Hematopoietic multipotent progenitor cell treated with erythropoietin and hydrocortisone succinate and interleukin-3 and kit ligand, for 15 days (in vitro differentiated cells): ENCODE data around the gene F7.

Experiments
- DNase-seq: peaks from one replicate; pipeline ENCODE4 v3.0.0-alpha.2; 2015; ENCODE audit warnings: low spot score

The F7 gene

GRCh38 chr13:113117911-113118260 lies 12.3 kb downstream of the F7 start:
- DNase-seq, result no peak

- DNase-seq, result no peak
Observed at GRCh38 chr13:113118261-113119021, 12.8 kb downstream of the F7 start.

DNA sequence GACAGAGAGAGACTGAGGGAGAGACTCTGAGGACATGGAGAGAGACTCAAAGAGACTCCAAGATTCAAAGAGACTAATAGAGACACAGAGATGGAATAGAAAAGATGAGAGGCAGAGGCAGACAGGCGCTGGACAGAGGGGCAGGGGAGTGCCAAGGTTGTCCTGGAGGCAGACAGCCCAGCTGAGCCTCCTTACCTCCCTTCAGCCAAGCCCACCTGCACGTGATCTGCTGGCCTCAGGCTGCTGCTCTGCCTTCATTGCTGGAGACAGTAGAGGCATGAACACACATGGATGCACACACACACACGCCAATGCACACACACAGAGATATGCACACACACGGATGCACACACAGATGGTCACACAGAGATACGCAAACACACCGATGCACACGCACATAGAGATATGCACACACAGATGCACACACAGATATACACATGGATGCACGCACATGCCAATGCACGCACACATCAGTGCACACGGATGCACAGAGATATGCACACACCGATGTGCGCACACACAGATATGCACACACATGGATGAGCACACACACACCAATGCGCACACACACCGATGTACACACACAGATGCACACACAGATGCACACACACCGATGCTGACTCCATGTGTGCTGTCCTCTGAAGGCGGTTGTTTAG lies 13.7 kb downstream of the F7 start:
- DNase-seq, result no peak

GRCh38 chr13:113119822-113120189 lies 14.2 kb downstream of the F7 start:
- no peak for DNase-seq

DNA sequence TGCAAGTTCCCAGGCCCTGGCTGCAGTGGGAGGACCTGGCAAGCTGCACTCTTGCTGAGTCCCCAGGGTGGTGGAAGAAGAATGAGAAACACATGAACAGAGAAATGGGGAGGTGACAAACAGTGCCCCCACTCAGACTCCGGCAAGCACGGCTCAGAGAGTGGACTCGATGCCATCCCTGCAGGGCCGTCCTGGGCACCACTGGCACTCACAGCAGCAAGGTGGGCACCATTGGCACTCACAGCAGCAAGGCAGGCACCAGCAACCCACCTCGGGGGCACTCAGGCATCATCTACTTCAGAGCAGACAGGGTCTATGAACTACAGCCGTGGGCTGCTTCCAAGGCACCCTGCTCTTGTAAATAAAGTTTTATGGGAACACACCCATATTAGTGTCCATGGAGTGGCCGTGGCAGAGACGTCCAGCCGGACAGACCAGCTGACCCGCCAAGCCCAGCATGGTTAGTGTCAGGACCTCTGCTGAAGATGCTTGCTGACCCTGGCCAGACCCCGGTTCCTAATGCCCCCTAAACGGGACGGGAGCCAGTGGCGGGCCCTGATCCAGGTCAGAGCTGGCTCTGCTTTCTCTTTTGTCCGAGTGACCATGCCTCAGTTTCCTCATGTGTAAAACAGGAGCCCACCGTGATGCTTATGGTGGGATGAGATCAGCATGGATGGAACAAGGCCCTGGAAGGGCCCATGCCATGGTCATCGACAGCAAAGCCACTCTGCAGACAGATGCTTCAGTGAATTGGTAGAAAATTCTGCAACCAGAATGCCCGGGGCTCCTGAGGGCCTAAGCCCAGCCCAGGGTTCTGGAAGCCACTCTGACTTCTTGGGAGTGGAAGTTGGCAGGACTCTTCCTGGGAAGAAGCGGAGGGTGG lies 14.9 kb downstream of the F7 start:
- no peak for DNase-seq

DNA sequence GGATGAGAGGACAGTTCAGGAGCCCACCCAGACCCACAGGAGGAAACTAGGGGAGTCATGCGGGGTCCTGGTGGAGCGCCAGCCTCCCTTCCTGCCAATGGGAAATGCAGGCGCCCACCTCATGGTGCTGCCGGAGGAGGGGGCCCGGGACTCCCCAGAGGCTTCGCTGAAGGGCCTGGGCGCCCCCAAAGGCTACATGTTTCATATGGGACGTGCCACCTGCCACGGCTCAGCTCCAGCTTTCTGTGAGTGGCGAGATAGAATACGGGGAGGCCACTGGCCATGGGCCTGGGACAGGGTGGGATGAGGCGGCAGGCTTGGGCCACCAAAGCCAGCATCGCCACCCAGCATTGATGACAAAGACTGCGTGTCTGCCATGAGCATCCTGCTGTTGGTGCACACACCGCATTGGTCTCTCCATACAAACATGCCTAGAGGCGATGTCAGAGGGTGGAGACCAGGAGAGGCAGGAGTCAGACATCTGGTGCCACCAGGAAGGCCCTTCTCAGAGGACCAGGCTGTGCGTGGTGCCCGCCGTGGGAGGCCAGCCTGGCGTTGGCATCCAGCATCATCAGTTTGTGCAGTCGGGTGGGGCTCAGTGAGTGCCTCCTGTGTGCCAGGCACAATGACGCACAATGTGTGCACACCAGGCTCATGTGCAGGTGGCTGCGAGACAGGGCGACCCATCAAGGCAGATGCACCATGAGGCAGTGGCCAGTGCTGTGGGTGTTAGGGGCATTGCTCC lies 15.8 kb downstream of the F7 start:
- no peak for DNase-seq

DNA sequence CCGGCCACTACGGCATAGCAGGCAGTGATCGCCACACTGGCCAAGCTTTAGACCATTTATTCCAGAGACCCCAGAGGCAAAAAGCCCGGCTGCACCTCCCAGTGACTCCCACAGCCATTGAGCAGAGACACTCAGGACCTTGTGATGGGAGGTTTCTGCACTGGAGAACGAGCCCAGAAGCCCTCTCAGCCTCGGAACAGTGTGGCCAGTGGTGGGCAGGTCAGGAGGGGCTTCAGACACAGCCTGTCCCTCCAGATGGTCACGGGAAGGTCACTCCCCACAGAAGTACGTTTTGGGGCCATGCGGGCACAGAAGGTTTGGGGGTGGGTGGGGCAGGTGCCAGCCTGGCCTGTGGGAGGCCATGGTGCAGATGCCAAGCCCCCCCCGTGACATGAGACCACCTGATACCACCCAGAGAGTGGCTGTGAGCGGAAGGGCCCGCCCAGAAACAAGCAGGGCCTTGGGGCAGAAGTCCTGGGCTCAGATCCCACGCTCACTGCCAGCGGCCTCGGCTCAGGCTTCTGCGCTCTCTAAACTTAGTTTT lies 16.4 kb downstream of the F7 start:
- no peak for DNase-seq

DNA sequence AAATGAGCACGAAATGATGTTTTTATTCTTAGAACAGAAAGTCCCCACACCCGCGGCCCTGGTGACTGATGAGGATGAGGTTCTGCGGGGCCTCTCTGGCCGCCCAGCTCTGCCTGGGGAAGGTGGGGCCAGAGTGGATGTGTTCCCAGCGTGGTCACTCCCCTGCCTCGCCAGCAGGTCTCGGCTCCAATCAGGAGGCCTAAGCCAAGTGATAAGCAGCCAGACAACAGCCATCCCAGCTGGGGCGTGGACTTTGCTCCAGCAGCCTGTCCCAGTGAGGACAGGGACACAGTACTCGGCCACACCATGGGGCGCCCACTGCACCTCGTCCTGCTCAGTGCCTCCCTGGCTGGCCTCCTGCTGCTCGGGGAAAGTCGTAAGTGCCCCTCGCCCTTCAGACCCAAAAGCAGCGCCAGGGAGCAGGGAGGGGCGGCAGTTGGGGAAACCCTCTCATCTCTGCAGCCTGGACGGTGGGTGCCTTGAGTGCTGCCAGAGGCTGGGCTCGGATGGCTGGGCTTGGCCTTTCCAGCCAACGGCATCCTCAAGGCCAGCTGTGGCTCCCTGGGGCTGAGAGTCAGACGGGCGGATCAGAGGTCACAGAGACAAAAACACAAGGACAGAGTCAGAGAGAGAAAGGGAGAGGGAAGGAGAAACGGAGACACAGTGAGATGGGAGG lies 17.1 kb downstream of the F7 start, which contains the start of gene F10:
Gene F10 (plus strand): TSS at position 250 of the 676 bp plus-strand sequence. CDS start 57 bp downstream, at position 307.
- DNase-seq, result no peak

- no peak for DNase-seq
Observed at GRCh38 chr13:113123226-113124201, 17.9 kb downstream of the F7 start.

- DNase-seq, result no peak
Observed at GRCh38 chr13:113124211-113124970, 18.8 kb downstream of the F7 start.

GRCh38 chr13:113125506-113126264 lies 20.1 kb downstream of the F7 start:
- no peak for DNase-seq

DNA sequence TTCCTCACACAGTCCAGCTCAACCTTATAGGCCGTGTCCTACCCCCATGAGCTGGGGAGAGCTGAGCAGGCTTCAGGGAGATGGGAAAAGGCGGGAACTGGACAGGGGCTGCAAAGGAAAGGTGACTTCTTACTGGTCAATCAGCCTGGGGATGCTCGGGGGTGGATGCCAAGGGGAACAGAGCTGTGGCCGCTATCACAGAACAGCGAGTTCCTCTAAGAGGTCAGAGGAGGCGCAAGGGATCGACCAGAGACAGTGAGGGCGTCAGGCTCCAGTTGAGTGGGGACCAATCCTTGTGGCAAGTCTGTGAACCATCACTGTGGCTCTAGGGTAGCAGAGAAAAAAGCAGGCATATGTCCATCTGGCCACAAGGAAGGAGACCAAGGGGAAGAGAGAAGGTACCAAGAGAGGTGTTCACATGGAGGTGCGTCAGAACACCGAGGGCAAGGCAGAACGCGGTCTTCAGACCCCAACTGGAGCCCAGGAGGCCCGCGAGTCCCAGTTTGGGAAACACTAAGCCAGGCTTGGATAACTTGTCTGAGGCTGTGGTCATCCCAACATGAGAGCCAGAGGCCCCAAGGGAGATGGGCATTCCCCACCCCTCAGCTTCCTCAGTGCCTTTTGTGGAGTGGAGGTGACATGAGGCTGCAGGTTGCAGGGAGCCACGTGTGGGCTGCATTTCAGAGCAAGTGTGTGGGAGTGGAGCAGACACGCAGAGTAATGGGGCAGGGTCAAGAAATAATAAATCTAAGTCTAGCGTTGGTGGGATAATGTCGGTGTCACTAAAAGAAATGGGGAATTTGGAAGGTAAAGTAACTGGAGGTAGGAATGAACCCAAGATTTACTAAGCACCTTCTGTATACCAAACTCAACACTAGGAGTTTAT lies 20.9 kb downstream of the F7 start:
- no peak for DNase-seq

DNA sequence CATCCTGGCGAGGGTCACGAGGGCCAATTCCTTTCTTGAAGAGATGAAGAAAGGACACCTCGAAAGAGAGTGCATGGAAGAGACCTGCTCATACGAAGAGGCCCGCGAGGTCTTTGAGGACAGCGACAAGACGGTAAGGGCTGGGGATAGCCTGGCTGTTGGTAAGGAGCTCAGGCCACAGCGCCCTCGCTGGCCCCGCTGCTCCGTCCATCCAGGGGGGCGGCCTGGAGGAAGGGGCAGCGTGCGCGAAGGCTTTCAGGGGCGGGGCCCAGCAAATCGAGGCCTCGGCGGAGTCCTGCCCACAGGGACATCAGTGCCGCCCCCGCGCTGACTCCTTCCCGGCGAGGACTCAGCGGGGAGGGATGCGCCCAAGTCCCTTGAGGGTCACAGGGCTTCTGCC lies 23.9 kb downstream of the F7 start:
- no peak for DNase-seq

GRCh38 chr13:113129921-113130750 lies 24.5 kb downstream of the F7 start:
- DNase-seq, result no peak

DNA sequence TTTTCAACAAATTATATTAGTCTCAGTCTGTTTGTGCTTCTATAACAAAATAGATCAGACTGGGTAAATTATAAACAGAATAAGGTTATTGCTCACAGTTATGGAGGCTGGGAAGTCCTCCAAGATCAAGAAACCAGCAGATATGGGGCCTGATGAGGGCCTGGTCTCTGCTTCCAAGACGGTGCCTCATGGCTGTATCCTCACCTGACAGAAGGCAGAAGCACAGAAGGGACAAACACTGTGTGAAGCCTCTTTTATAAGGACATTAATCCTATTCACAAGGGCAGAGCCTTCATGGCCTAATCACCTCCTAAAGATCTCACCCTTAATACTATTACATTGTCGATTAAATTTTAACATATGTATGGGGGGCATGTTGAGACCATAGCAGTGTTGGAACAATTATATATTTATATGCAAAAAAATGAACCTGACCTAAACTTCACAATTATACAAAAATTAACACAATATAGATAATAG lies 29.7 kb downstream of the F7 start:
- DNase-seq, result no peak

DNA sequence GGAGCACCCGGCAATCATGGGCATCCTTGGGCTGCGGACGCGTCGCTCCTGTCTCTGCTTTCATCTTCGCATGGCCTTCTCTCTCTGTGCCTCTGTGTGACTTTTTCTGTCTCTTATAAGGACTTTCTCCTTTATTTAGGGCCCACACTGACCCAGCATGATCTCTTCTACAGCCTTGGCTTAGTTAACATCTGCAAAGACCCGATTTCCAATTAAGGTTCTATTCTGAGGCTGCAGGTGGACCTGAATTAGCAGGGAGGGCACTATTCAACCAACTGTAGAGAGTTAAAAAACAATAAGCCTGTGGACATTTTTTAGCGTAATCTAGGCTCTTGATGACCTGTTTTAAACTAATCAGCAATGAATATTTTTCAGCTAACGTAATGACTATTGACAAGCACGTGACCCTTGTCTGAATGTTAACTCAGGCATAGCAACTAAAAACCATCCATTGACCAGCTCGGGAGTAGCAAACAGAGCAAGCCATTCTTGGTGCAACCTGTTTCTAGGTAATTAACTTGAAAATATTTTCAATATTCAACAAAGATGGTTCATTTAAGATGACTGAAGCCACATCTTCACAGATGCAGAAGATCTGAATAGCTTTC lies 32.2 kb downstream of the F7 start:
- DNase-seq, result no peak
